GM12878 (cell line): ENCODE data around the gene ITGAL. TPM values are rescaled to one million over a fixed set of nuclear protein-coding genes. Genes with fewer than 3 reads are reported as not detected.
A peak's percentile ranks its signal among the peaks of the same experiment; 100 is the strongest.

Source experiments
- ATAC-seq: fragments of 200-7000 bp; cut with Tn5 transposase; 3 replicates; pipeline ENCODE4 v1.9.1; 2020; ENCODE audit warnings: mild to moderate bottlenecking, moderate library complexity
- BruUV-seq: library from RNA; stranded (reverse); fragments of 400-500 nt; replicated peaks from 2 replicates; lab custom pipeline; 2021; lab: Mats Ljungman, UMichigan
- CTCF ChIA-PET: fragments of 300-600 bp; sonication (Branson Sonifier 250); formaldehyde crosslinking; extraction: SDS; loops from one replicate; lab custom pipeline; 2021; ENCODE audit warnings: inconsistent platforms; lab: Yijun Ruan, JAX
- POLR2A ChIA-PET: fragments of 350-600 bp; formaldehyde crosslinking; extraction: SDS; loops from one replicate; lab custom pipeline; 2021; ENCODE audit warnings: inconsistent platforms; lab: Charles Lee
- RAD21 ChIA-PET: fragments of 300-600 bp; sonication (Branson Sonifier 250); formaldehyde crosslinking; loops from one replicate; lab custom pipeline; 2023; ENCODE audit warnings: antibody characterized with exemption; ENCODE audit not compliant: unreplicated experiment; lab: Charles Lee
- SMC1A ChIA-PET: fragments of 300-600 bp; sonication (Branson Sonifier 250); formaldehyde crosslinking; loops from one replicate; lab custom pipeline; 2023; ENCODE audit not compliant: unreplicated experiment, uncharacterized antibody; lab: Charles Lee
- DNase-seq: peaks from one replicate; pipeline ENCODE4 v3.0.0-alpha.2; 2011; ENCODE audit warnings: low read depth, low spot score
- FAIRE-seq: peaks from 3 replicates; lab custom pipeline; 2011; peaks lifted over from hg19 to GRCh38; lab: Jason Lieb, UNC
- H2AFZ ChIP-seq: 2 replicates; pipeline ENCODE4 v1.6.0; 2011; ENCODE audit warnings: low read depth, low read length, control low read depth; ENCODE audit not compliant: control insufficient read depth
- H3K27ac ChIP-seq: 2 replicates; pipeline ENCODE4 v1.5.1; 2011; ENCODE audit warnings: control low read depth; ENCODE audit not compliant: control insufficient read depth, insufficient read depth
- H3K27me3 ChIP-seq, 2 experiments: replicated peaks in 1 of 2; 2 replicates each; pipeline versions ENCODE4 v1.6.0 to v1.6.1; 2011; ENCODE audit warnings: low read length in 1 of 2; ENCODE audit not compliant: control insufficient read depth in 2 of 2, insufficient read depth in 2 of 2
- H3K36me3 ChIP-seq, 2 experiments: 2 replicates each; pipeline ENCODE4 v1.5.1; 2011; ENCODE audit warnings: low read length in 1 of 2; ENCODE audit not compliant: control insufficient read depth in 2 of 2, insufficient read depth in 2 of 2
- H3K4me1 ChIP-seq: 2 replicates; pipeline ENCODE4 v1.6.1; 2011; ENCODE audit warnings: mild to moderate bottlenecking, low read length, moderate library complexity, mixed read lengths; ENCODE audit not compliant: control insufficient read depth, insufficient read depth
- H3K4me2 ChIP-seq: 2 replicates; pipeline ENCODE4 v1.6.0; 2011; ENCODE audit warnings: control low read depth; ENCODE audit not compliant: control insufficient read depth, insufficient read depth
- H3K4me3 ChIP-seq: fragments of 200-600 bp; sonication (generic); 2 replicates; pipeline ENCODE4 v1.5.1; 2016
- H3K79me2 ChIP-seq: 2 replicates; pipeline ENCODE4 v1.6.0; 2011; ENCODE audit warnings: low read length; ENCODE audit not compliant: control insufficient read depth, insufficient read depth
- H3K9ac ChIP-seq: 2 replicates; pipeline ENCODE4 v1.8.0; 2011; ENCODE audit warnings: low read length, control low read depth, mixed read lengths; ENCODE audit not compliant: control insufficient read depth, insufficient read depth
- H3K9me3 ChIP-seq: replicated peaks from 3 replicates; pipeline ENCODE4 v1.5.1; 2011; ENCODE audit warnings: mild to moderate bottlenecking, low read length; ENCODE audit not compliant: control insufficient read depth, insufficient read depth
- H4K20me1 ChIP-seq: 2 replicates; pipeline ENCODE4 v1.6.0; 2011; ENCODE audit not compliant: control insufficient read depth, insufficient read depth
- ATF7 ChIP-seq: fragments of 450-650 bp; IDR thresholded peaks from 2 replicates; pipeline ENCODE4 v1.6.1; 2016; ENCODE audit warnings: low read depth, mild to moderate bottlenecking
- CBFB ChIP-seq: IDR thresholded peaks from 2 replicates; pipeline ENCODE4 v1.6.1; 2016; ENCODE audit warnings: antibody characterized with exemption, low read depth
- CHD4 ChIP-seq: fragments of 200-600 bp; sonication (generic); IDR thresholded peaks from 2 replicates; pipeline ENCODE4 v1.6.1; 2016; ENCODE audit warnings: mild to moderate bottlenecking
- IRF4 ChIP-seq: IDR thresholded peaks from 2 replicates; pipeline ENCODE4 v1.6.1; 2011; ENCODE audit warnings: low read depth, low read length
- MYB ChIP-seq: fragments of 150-350 bp; IDR thresholded peaks from 2 replicates; pipeline ENCODE4 v1.6.1; 2014; ENCODE audit warnings: mild to moderate bottlenecking, low read depth, low read length, borderline replicate concordance
- MYC ChIP-seq: IDR thresholded peaks from 2 replicates; pipeline ENCODE4 v1.6.1; 2011; ENCODE audit warnings: mild to moderate bottlenecking, low read length, moderate library complexity, inconsistent platforms; ENCODE audit not compliant: insufficient read depth, insufficient replicate concordance, insufficient read length, severe bottlenecking
- NKRF ChIP-seq: fragments of 450-650 bp; conservative IDR thresholded peaks from 2 replicates; pipeline ENCODE4 v1.6.1; 2017; ENCODE audit warnings: mild to moderate bottlenecking, moderate library complexity
- NRF1 ChIP-seq: conservative IDR thresholded peaks from 2 replicates; pipeline ENCODE4 v1.6.1; 2011; ENCODE audit warnings: mild to moderate bottlenecking, low read depth, low read length, improper control_type of control experiment
- POLR2AphosphoS2 ChIP-seq: IDR thresholded peaks from 2 replicates; pipeline ENCODE4 v1.6.1; 2011; ENCODE audit warnings: low read depth, mild to moderate bottlenecking, low read length, improper control_type of control experiment, moderate library complexity
- RBBP5 ChIP-seq: fragments of 200-600 bp; sonication (generic); conservative IDR thresholded peaks from 2 replicates; pipeline ENCODE4 v1.6.1; 2016
- RELA ChIP-seq: fragments of 450-650 bp; IDR thresholded peaks from 2 replicates; pipeline ENCODE4 v1.8.0; 2014; ENCODE audit warnings: borderline replicate concordance; ENCODE audit not compliant: partially characterized antibody
- SIN3A ChIP-seq: IDR thresholded peaks from 2 replicates; pipeline ENCODE4 v1.6.1; 2012; ENCODE audit warnings: low read depth, low read length, improper control_type of control experiment
- SPI1 ChIP-seq: IDR thresholded peaks from 2 replicates; pipeline ENCODE4 v1.6.1; 2011; ENCODE audit warnings: low read depth, mild to moderate bottlenecking, low read length, moderate library complexity, borderline replicate concordance; ENCODE audit not compliant: insufficient read depth
- SREBF1 ChIP-seq: IDR thresholded peaks from 2 replicates; pipeline ENCODE4 v1.6.1; 2012; ENCODE audit warnings: mild to moderate bottlenecking, low read length
- ZNF622 ChIP-seq: fragments of 450-650 bp; IDR thresholded peaks from 2 replicates; pipeline ENCODE4 v1.6.1; 2017; ENCODE audit warnings: mild to moderate bottlenecking, inconsistent platforms
- ZZZ3 ChIP-seq: IDR thresholded peaks from 2 replicates; pipeline ENCODE4 v1.6.1; 2011; ENCODE audit warnings: low read depth; ENCODE audit not compliant: control insufficient read depth, insufficient read length
- WGBS: methylation state at CpG from one replicate; pipeline ENCODE4 v1.1.6; 2016; ENCODE audit warnings: low lambda C conversion rate; ENCODE audit not compliant: insufficient replicate concordance, insufficient coverage; ENCODE audit errors: missing lambda C conversion rate; 5-methylcytosine and 5-hydroxymethylcytosine counted together
- in situ Hi-C: fragments of 300-500 bp; cut with MboI; formaldehyde crosslinking; loops from 9 replicates; pipeline ENCODE4 v1.14.3; 2018; ENCODE audit warnings: mixed read lengths
- intact Hi-C: fragments of 100-400 bp; cut with micrococcal nuclease; formaldehyde crosslinking; loops from one replicate; pipeline ENCODE4 v1.14.2; 2022; ENCODE audit not compliant: unreplicated experiment
- polyA plus RNA-seq, 11 experiments: library from polyadenylated mRNA; depleted of rRNA in 4 of 11; unstranded in 6 of 11; stranded (reverse) in 5 of 11; fragments of >200 nt; fragmentation: Nextera tagmentation in 4 of 11; fragmentation: Illumina TruSeq in 1 of 11; extraction: Ambion mirVana in 4 of 11; extraction: Trizol in 1 of 11; gene quantifications; 1 replicate in 1 of 11; 2 replicates in 10 of 11; pipeline versions ENCODE4 v1.2.1 to v1.2.3, GENCODE V29; 2011 to 2016; ENCODE audit warnings: inconsistent platforms in 2 of 11, missing spikeins in 2 of 11, low read depth in 1 of 11
- total RNA-seq, 4 experiments: library from RNA; depleted of rRNA in 3 of 4; stranded (reverse); fragments of >200 nt in 3 of 4; fragmentation: Illumina TruSeq in 1 of 4; extraction: Trizol in 1 of 4; gene quantifications; 2 replicates each; pipeline versions ENCODE4 v1.2.1 to v1.2.3, GENCODE V29; 2013 to 2021

Gene ITGAL
- total and polyA plus RNA-seq, 10 of the 15 experiments (the other 5 are each of a cell fraction or from before 2014, with no cell fraction given), result 10.7 to 170 (median 96.9) TPM

- Histone ChIP-seq H3K9ac (peak overlapping the region; percentile 59), H2AFZ (no peak overlapping the region), H3K4me3 (peak overlapping the region; percentile 91), H3K4me2 (peak overlapping the region; percentile 78), H4K20me1 (no peaks in the 10 kb centered on the region), H3K9me3 (no peaks in the 10 kb centered on the region), H3K4me1 (peaks cover 15% of the 10 kb centered on the region), H3K27me3 (no peaks in the 10 kb centered on the region), H3K36me3 (peaks cover 7% of the 10 kb centered on the region in 2 experiments; a peak in 2 of 4 replicates), H3K27ac (no peak overlapping the region), H3K79me2 (no peaks in the 10 kb centered on the region)
- ATAC-seq, result no peak
- no peak for DNase-seq
- RAD21 ChIA-PET, result interaction anchor here (1.3 kb wide), 1 partner anchor 10 kb away, joined by 4 read pairs; no protein-coding TSS in a partner anchor
- intact Hi-C loops (loop anchor here (2.0 kb wide), 1 partner anchor 95 kb away; the partner anchor contains the start of gene DCTPP1), in situ Hi-C loops (no loop called here)
- CTCF ChIA-PET, result interaction anchor here (0.9 to 1.7 kb wide), 3 partner anchors 9 to 96 kb away, joined by 3 to 10 read pairs (median 6); partner anchors contain the start of genes DCTPP1 and ZNF747
- BruUV-seq, result TSS peak; percentile 79
- SMC1A ChIA-PET, result interaction anchor here (0.6 to 1.0 kb wide), 2 partner anchors 16 to 72 kb away, joined by 3 read pairs; no protein-coding TSS in a partner anchor
- 36% methylated on average over 4 of the region's 4 CpGs for WGBS
- POLR2A ChIA-PET, result interaction anchor here (0.5 to 1.1 kb wide), 6 partner anchors 41 to 741 kb away, joined by 3 to 7 read pairs (median 4); no protein-coding TSS in a partner anchor
- FAIRE-seq, result no peak
- peak; percentile 69; the same call in 1 of the 2 replicates for TF ChIP-seq SIN3A
- TF ChIP-seq ZNF622, result no peak
- peak; percentile 35; the same call in 1 of the 2 replicates for TF ChIP-seq SPI1
- no peak for TF ChIP-seq RELA
- TF ChIP-seq CHD4, result no peak
- no peak for TF ChIP-seq CBFB
- TF ChIP-seq ATF7, result no peak
- TF ChIP-seq NKRF, result no peak
- no peak for TF ChIP-seq SREBF1
- TF ChIP-seq NRF1, result no peak
- TF ChIP-seq IRF4, result no peak
- no peak for TF ChIP-seq MYC
- TF ChIP-seq MYB, result no peak
- TF ChIP-seq POLR2AphosphoS2, result no peak
- TF ChIP-seq ZZZ3, result no peak
- no peak for TF ChIP-seq RBBP5
These were observed 53.2 kb downstream of the ITGAL start for GRCh38 chr16:30525844-30526136.
